Measurements from ENCODE around the gene ANO8.
"Not testable (repeated sequence)": the region's sequence is repeated elsewhere in the genome, so short reads cannot be mapped to it uniquely, and the experiment has no call there.

ANO8 gene

DNA sequence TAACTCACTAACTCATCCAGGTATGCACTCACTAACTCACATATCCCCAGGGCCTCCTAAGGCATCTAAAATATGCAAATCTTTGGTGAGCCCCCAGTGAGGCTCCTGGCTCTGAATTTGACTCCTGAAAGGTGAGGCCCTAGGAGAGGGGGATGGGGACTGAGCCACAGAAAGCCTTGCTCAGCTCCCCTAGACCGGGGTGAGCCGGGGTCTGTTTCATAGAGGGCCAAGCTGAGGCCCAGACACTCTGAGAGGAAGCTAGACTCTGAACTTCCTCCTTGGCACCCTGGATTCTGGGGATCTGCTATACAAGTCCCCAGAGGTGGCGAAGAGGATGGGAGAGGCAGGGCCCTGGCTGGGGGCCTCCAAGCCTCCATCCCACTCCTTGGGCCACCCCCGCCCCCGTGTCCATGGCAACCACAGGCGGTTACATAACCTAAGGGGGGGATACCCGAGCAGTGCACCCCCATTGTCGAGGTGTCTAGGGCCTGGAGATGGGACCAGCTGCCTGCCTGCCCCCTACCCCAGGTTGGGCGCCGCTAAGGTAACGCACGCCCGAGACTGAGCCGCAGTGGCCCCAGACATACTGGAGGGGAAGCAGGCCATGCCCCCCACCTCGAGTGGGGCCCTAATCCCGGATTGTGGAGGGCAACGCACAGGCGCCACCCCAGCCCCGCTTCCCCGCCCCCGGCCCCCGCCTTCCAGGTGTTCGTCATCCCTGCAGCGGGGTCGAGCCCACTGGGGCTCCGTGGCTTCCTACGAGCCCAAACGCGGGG, 32.1 kb downstream of the ANO8 start:
- no peaks in the 10 kb centered on the region for H3K27me3 ChIP-seq (ENCODE audit: control insufficient read depth in 2 of 2, insufficient read depth in 2 of 2, low read length in 2 of 2)
- peaks cover 28 to 31% of the 10 kb centered on the region in 2 donors for H3K4me1 ChIP-seq (ENCODE audit: control insufficient read depth in 2 of 2, insufficient read depth in 2 of 2, low read length in 2 of 2)
- peak overlapping the region; percentile 65 to 67 for H3K4me3 ChIP-seq (ENCODE audit: low read length in 2 of 2)
- peaks cover 0 to 3% of the 10 kb centered on the region in 2 donors for H3K36me3 ChIP-seq (ENCODE audit: control insufficient read depth in 2 of 2, insufficient read depth in 2 of 2, low read length in 2 of 2)
- H3K27ac ChIP-seq (ENCODE audit: low read depth in 2 of 2, low read length in 2 of 2), result peak overlapping the region; percentile 18 to 48
- no peaks in the 10 kb centered on the region for H3K9me3 ChIP-seq (ENCODE audit: control insufficient read depth in 2 of 2, low read length in 2 of 2)
- peak overlapping the region; percentile 52 to 72 for H3K9ac ChIP-seq (ENCODE audit: low read depth in 1 of 2, low read length in 2 of 2)

- no peaks in the 10 kb centered on the region for H3K9me3 ChIP-seq (ENCODE audit: control insufficient read depth in 2 of 2, low read length in 2 of 2)
- H3K4me1 ChIP-seq (ENCODE audit: control insufficient read depth in 2 of 2, insufficient read depth in 2 of 2, low read length in 2 of 2), result peaks cover 20 to 25% of the 10 kb centered on the region in 2 donors
- H3K4me3 ChIP-seq (ENCODE audit: low read length in 2 of 2), result no peak overlapping the region
- H3K36me3 ChIP-seq (ENCODE audit: control insufficient read depth in 2 of 2, insufficient read depth in 2 of 2, low read length in 2 of 2), result peaks cover 0 to 3% of the 10 kb centered on the region in 2 donors
- no peak overlapping the region for H3K27ac ChIP-seq (ENCODE audit: low read depth in 2 of 2, low read length in 2 of 2)
- H3K27me3 ChIP-seq (ENCODE audit: control insufficient read depth in 2 of 2, insufficient read depth in 2 of 2, low read length in 2 of 2), result no peaks in the 10 kb centered on the region
- no peak overlapping the region for H3K9ac ChIP-seq (ENCODE audit: low read depth in 1 of 2, low read length in 2 of 2)
These were observed 33.5 kb downstream of the ANO8 start for GRCh38 chr19:17300992-17301619.

GRCh38 chr19:17296976-17297375, 37.7 kb downstream of the ANO8 start:
- Histone ChIP-seq H3K27me3 (ENCODE audit: control insufficient read depth in 2 of 2, insufficient read depth in 2 of 2, low read length in 2 of 2) (no peaks in the 10 kb centered on the region), H3K9me3 (ENCODE audit: control insufficient read depth in 2 of 2, low read length in 2 of 2) (no peaks in the 10 kb centered on the region), H3K27ac (ENCODE audit: low read depth in 2 of 2, low read length in 2 of 2) (no peak overlapping the region), H3K36me3 (ENCODE audit: control insufficient read depth in 2 of 2, insufficient read depth in 2 of 2, low read length in 2 of 2) (peaks cover 0 to 3% of the 10 kb centered on the region in 2 donors), H3K4me3 (ENCODE audit: low read length in 2 of 2) (no peak overlapping the region), H3K4me1 (ENCODE audit: control insufficient read depth in 2 of 2, insufficient read depth in 2 of 2, low read length in 2 of 2) (peaks cover 2 to 4% of the 10 kb centered on the region in 2 donors), H3K9ac (ENCODE audit: low read depth in 1 of 2, low read length in 2 of 2) (no peak overlapping the region)

GRCh38 chr19:17296273-17296672, 38.4 kb downstream of the ANO8 start:
- no peak overlapping the region for H3K9ac ChIP-seq (ENCODE audit: low read depth in 1 of 2, low read length in 2 of 2)
- H3K27ac ChIP-seq (ENCODE audit: low read depth in 2 of 2, low read length in 2 of 2), result no peak overlapping the region
- H3K36me3 ChIP-seq (ENCODE audit: control insufficient read depth in 2 of 2, insufficient read depth in 2 of 2, low read length in 2 of 2), result peaks cover 0 to 3% of the 10 kb centered on the region in 2 donors
- peaks cover 4% of the 10 kb centered on the region in 2 donors for H3K4me1 ChIP-seq (ENCODE audit: control insufficient read depth in 2 of 2, insufficient read depth in 2 of 2, low read length in 2 of 2)
- no peaks in the 10 kb centered on the region for H3K27me3 ChIP-seq (ENCODE audit: control insufficient read depth in 2 of 2, insufficient read depth in 2 of 2, low read length in 2 of 2)
- H3K9me3 ChIP-seq (ENCODE audit: control insufficient read depth in 2 of 2, low read length in 2 of 2), result no peaks in the 10 kb centered on the region
- no peak overlapping the region for H3K4me3 ChIP-seq (ENCODE audit: low read length in 2 of 2)

GRCh38 chr19:17295551-17295950, 39.1 kb downstream of the ANO8 start:
- H3K9ac ChIP-seq (ENCODE audit: low read depth in 1 of 2, low read length in 2 of 2); H3K9me3 ChIP-seq (ENCODE audit: control insufficient read depth in 2 of 2, low read length in 2 of 2); H3K4me3 ChIP-seq (ENCODE audit: low read length in 2 of 2); H3K36me3 ChIP-seq (ENCODE audit: control insufficient read depth in 2 of 2, insufficient read depth in 2 of 2, low read length in 2 of 2); H3K4me1 ChIP-seq (ENCODE audit: control insufficient read depth in 2 of 2, insufficient read depth in 2 of 2, low read length in 2 of 2); H3K27ac ChIP-seq (ENCODE audit: low read depth in 2 of 2, low read length in 2 of 2); H3K27me3 ChIP-seq (ENCODE audit: control insufficient read depth in 2 of 2, insufficient read depth in 2 of 2, low read length in 2 of 2): not testable (repeated sequence)

DNA sequence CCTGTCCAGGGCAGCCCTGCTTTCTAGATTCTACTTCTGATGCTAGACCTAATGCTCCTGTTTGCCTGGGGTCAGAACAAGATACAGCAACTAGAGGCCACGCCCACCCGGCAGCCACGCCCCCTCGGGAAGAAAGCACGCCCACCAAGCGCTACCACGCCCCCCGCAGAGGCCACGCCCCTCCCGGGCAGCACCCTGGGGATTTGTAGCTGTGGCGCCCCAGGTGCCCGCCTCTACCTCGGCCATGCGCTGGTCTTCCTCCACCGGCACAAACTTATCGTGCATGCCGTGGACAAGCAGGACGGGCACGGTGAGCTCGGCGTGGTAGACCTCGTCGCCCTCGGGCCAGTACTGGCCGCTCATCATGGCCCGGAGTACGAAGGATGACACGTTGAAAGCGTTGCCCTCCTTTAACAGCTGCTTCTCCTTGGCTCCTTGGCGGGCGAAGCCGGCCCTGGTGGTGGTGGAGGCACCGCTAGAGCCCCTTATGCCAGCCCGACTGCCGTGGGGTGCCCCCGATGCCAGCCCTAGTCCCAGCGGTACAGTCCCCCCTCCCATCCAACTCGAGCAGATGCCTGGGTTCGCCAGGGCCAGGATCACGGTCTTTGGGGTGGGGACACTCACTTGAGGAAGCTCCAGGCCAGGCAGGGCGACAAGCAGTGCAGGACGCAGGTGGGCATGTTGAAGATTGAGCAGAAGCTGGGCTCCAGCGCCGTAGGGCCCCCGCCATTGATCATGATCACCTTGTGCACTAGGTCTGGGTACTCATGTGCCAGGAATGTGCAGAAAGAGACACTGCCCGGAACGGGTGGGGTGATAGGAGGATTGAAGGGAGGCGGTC, 40.4 kb downstream of the ANO8 start:
- no peak overlapping the region for H3K9ac ChIP-seq (ENCODE audit: low read depth in 1 of 2, low read length in 2 of 2)
- H3K9me3 ChIP-seq (ENCODE audit: control insufficient read depth in 2 of 2, low read length in 2 of 2), result no peaks in the 10 kb centered on the region
- peaks cover 0 to 3% of the 10 kb centered on the region in 2 donors for H3K36me3 ChIP-seq (ENCODE audit: control insufficient read depth in 2 of 2, insufficient read depth in 2 of 2, low read length in 2 of 2)
- H3K27me3 ChIP-seq (ENCODE audit: control insufficient read depth in 2 of 2, insufficient read depth in 2 of 2, low read length in 2 of 2), result no peaks in the 10 kb centered on the region
- H3K4me3 ChIP-seq (ENCODE audit: low read length in 2 of 2), result no peak overlapping the region
- peaks cover 4% of the 10 kb centered on the region in 2 donors for H3K4me1 ChIP-seq (ENCODE audit: control insufficient read depth in 2 of 2, insufficient read depth in 2 of 2, low read length in 2 of 2)
- no peak overlapping the region for H3K27ac ChIP-seq (ENCODE audit: low read depth in 2 of 2, low read length in 2 of 2)

DNA sequence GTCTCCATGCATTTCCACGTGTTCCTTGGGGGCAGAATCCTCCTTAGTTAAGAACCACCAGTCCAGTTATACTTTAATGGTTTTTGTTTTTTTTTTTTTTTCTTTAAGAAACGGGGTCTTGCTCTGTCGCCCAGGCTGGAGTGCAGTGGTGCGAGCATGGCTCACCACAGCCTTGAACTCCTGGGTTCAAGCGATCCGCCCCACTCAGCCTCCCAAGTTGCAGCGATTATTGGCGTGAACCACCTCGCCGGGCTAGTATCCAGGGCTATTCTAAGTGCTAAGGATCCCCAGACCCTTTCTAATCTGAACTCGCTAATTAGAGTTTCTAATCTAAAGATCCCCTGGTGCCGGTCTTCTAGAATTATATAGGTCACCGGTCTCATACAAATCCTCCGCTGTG, 41.0 kb downstream of the ANO8 start:
- H3K4me1 ChIP-seq (ENCODE audit: control insufficient read depth in 2 of 2, insufficient read depth in 2 of 2, low read length in 2 of 2), result peaks cover 4% of the 10 kb centered on the region in 2 donors
- H3K27me3 ChIP-seq (ENCODE audit: control insufficient read depth in 2 of 2, insufficient read depth in 2 of 2, low read length in 2 of 2), result no peaks in the 10 kb centered on the region
- H3K9me3 ChIP-seq (ENCODE audit: control insufficient read depth in 2 of 2, low read length in 2 of 2), result no peaks in the 10 kb centered on the region
- H3K27ac ChIP-seq (ENCODE audit: low read depth in 2 of 2, low read length in 2 of 2), result no peak overlapping the region
- no peak overlapping the region for H3K4me3 ChIP-seq (ENCODE audit: low read length in 2 of 2)
- H3K9ac ChIP-seq (ENCODE audit: low read depth in 1 of 2, low read length in 2 of 2), result no peak overlapping the region
- peaks cover 0 to 3% of the 10 kb centered on the region in 2 donors for H3K36me3 ChIP-seq (ENCODE audit: control insufficient read depth in 2 of 2, insufficient read depth in 2 of 2, low read length in 2 of 2)

- Histone ChIP-seq H3K9ac (ENCODE audit: low read depth in 1 of 2, low read length in 2 of 2) (peak overlapping the region; percentile 56 to 59), H3K27ac (ENCODE audit: low read depth in 2 of 2, low read length in 2 of 2) (peak overlapping the region; percentile 36 to 56), H3K36me3 (ENCODE audit: control insufficient read depth in 2 of 2, insufficient read depth in 2 of 2, low read length in 2 of 2) (no peaks in the 10 kb centered on the region), H3K9me3 (ENCODE audit: control insufficient read depth in 2 of 2, low read length in 2 of 2) (no peaks in the 10 kb centered on the region), H3K4me1 (ENCODE audit: control insufficient read depth in 2 of 2, insufficient read depth in 2 of 2, low read length in 2 of 2) (peaks cover 4% of the 10 kb centered on the region in 2 donors), H3K4me3 (ENCODE audit: low read length in 2 of 2) (peak overlapping the region; percentile 67 to 82), H3K27me3 (ENCODE audit: control insufficient read depth in 2 of 2, insufficient read depth in 2 of 2, low read length in 2 of 2) (no peaks in the 10 kb centered on the region)
These were observed 42.2 kb downstream of the ANO8 start for GRCh38 chr19:17292301-17293074.

GRCh38 chr19:17289489-17289888, 45.2 kb downstream of the ANO8 start:
- H3K4me3 ChIP-seq (ENCODE audit: low read length in 2 of 2), result no peak overlapping the region
- H3K9me3 ChIP-seq (ENCODE audit: control insufficient read depth in 2 of 2, low read length in 2 of 2), result no peaks in the 10 kb centered on the region
- peaks cover 4% of the 10 kb centered on the region in 2 donors for H3K4me1 ChIP-seq (ENCODE audit: control insufficient read depth in 2 of 2, insufficient read depth in 2 of 2, low read length in 2 of 2)
- no peak overlapping the region for H3K27ac ChIP-seq (ENCODE audit: low read depth in 2 of 2, low read length in 2 of 2)
- no peaks in the 10 kb centered on the region for H3K27me3 ChIP-seq (ENCODE audit: control insufficient read depth in 2 of 2, insufficient read depth in 2 of 2, low read length in 2 of 2)
- H3K9ac ChIP-seq (ENCODE audit: low read depth in 1 of 2, low read length in 2 of 2), result no peak overlapping the region
- no peaks in the 10 kb centered on the region for H3K36me3 ChIP-seq (ENCODE audit: control insufficient read depth in 2 of 2, insufficient read depth in 2 of 2, low read length in 2 of 2)

All from mucosa of rectum (tissue), 2 donors.